DOHH2 (cell line): ENCODE measurements around the gene SMOC2.

Experiments
- CTCF ChIP-seq: fragments of 200-600 bp; sonication (generic); IDR thresholded peaks from one replicate; pipeline ENCODE4 v1.5.1; 2014; ENCODE audit warnings: antibody characterized with exemption, mild to moderate bottlenecking, low read depth, low read length; ENCODE audit not compliant: poor library complexity, severe bottlenecking
- EZH2phosphoT487 ChIP-seq: fragments of 200-600 bp; sonication (generic); IDR thresholded peaks from 2 replicates; pipeline ENCODE4 v1.6.1; 2017; ENCODE audit warnings: borderline replicate concordance, mild to moderate bottlenecking, antibody characterized with exemption, low read length, moderate library complexity, mixed read lengths

- TF ChIP-seq CTCF = no peak
- no peak for TF ChIP-seq EZH2phosphoT487
Measured at GRCh38 chr6:168691774-168692173, 250.8 kb downstream of the SMOC2 start.
